HG02884 (cell line): ENCODE results near the gene DHX29.
A peak's percentile ranks its signal among the peaks of the same experiment; 100 is the strongest.

Experiments used
- ATAC-seq: cut with Tn5 transposase; IDR thresholded peaks from one replicate; pipeline ENCODE4 v1.9.1; 2021; ENCODE audit warnings: mild to moderate bottlenecking, moderate library complexity; ENCODE audit not compliant: unreplicated experiment

Gene DHX29

DNA sequence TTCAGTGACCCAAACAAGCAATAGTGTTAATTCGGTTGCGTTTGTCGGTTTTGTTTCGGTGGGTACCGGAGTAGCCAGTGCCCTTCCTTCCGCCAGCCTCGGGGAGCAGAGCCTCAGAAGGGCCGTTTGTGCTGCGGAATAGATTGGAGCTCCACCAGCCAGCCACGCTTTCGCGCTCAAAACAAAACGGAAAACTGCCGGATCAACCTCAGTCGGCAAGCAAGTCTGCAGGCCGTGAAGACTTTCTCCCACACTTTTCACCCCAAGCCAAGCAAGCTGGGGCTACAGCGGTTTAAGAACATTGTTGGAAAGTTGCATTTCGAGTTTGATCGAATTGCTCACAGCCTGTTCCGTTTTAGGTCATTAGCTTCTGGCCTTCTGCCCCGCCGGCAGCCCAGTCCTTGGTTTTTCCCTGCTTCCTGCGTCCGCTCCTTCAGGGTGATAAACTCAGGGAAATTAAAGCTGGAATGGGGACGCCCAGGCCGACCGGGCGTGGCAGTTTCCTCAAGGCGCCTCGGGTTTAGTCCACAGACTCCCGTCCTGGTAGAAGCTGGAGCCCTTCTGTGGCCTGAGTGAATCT lies 73.3 kb downstream of the DHX29 start:
- no peak for ATAC-seq

DNA sequence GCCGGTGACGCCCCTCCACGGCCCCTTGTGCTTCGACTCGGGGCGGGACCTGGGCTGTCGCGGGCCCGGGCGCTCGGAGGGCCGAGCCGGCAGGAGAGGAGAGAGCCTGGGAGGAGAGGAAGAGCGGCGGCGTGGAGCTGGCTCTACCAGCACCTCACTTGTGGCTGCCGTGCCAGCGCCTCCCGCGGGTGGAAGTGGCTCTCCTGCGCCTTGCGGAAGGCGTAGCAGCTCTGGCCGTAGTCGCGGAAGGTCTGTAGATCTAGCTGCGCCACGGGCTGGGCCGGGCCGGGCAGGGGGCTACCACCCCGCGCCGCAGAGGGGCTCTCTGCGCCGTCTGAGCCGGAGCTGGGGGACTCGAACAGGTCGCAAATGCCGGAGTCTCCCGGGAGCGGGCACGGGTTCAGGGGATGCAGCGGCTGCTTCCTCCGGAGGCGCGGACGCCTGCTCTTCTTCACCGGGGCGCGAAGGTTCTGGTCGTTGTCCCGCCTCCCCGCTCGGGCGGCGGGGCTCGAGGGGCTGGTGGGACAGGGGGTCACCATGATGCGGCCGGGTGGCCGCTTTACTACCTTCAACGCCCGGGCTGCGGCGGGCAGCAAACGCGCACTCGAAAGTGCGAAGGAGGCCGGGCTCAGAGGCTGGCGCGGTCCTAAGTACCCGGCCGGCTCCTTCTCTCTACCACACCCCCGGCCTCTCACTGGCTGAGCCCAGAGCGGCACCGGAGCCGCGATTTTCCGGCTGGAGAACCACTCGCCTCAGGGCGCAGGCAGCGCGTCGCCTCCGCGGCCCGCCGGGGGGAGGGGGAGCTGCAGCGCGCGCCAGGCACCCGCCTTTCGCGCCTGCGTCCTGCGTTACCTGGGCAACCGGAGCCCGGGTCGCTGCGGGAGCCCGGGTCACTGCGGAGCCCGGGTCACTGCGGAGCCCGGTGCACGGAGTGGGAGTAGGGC lies 74.2 kb downstream of the DHX29 start, which contains the start of gene CCNO:
Gene CCNO, minus strand, starts transcription at position 624 of the 944 bp plus-strand sequence. Its CDS starts 85 bp downstream, at position 539.
- peak; percentile 62 for ATAC-seq

DNA sequence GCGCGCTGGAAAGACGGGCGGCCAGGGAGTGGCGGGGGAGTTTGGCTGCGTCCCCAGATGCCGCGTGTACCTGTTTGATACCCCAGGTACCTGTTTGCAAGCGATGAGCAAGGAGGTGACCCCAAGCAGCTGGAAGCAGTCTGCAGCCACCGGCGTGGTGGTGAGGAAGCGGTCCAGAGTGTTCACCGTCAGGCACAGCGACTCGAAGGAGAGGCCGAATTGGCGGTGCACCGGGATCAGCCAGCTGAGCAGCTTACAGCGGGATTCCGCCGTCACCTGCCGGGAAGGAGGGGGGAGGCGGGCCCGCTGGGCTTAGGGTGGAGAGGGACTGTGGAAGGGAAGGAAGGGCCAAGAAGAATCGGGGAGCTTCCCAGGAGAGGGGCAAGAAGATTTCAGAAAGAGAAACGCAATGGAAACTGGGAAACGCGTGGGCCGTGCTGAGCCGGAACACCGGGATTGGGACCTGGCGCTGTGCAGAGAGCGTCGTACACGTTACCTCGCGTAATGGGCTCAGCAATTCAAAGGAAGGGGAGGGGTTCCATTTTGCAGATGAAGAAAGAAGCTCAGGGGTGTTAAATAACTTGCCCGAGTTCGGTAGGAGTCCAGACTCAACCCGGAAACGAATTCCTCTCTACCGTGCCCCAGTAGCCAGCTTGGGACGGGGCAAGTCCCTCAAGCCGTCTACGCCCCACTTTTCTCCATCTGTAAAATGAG lies 75.1 kb downstream of the DHX29 start:
- ATAC-seq = no peak

DNA sequence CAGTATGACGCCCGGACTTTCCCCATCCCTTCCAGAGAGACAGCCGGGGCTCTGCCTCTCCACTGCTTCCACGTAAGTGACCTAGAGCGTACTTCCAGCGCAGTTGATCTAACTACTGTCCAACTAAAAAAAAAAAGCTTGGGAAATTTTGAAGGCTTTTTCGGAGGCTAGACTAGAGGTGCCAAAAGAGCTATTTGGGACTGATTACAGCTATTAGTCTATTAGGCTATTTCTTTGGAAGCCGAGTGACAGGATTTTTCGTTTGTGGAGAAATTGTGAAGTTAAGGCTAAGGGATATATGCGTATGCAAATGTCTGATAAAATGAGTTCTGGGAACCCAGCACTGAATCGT lies 75.6 kb downstream of the DHX29 start:
- ATAC-seq = no peak

DNA sequence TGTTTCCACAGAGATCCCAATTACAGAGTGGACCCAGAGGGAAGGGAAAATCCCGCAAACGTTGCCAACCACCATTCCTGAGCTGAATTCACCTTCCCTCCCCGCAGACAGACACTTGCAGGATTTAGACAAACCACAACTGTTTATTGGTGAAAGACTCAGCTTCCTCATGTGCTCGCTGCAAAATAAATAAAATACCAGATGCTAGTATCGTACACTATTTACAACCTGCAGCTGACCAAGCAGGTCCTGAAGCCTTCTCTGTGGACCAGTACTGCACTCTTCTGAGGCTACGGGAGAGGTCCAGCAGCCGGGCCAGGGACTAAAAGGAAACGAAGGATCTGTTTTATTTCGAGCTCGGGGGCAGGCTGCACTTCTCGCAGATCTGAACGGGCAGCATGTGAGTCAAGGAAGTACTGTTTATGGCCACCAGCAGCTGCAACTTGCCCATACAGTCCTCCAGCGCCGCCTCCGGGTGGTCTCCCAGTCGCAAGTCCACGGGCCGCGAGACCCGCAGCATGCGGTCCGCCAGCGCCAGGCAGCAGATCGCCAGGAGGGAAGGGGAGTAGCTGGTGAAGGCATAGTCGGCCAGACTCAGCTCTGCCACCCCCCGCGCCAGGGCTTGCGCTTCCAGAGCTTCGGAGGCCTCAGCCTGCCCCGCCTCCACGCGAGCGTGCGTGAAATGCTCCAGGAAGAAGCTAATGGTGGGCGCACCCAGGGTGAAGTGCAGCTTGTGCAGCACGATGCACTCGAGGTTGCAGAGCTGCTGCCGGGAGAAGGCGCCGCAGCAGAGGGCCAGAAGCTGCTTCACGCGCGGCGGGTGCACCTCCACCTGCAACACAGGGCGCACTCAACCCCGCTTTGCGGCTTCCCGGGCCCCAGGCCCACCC lies 76.2 kb downstream of the DHX29 start:
- no peak for ATAC-seq

DNA sequence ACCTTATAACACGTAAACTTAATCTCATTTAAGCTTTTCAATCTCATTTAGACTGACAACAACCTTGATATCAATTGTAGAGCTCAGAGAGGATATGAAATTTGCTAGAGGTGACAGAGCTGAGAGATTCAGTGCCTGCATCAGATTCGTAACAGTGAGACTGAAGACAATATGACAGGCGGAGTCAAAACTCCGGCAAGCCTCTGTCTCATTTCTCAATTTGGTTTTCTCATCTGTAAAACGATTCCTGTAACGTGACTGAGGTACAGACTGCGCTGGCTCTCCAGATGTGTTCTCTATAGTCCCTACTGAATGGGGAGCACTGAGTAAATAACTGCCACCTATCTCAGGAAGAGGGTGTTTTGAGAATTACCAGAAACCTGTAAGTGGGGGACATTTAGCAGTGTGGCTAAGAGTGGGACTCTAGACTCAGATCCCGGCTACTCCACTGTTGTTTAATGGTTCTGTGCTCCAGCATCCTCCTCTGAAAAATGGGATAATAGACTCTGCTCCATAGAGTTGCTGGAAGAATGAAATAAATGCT lies 77.3 kb downstream of the DHX29 start:
- ATAC-seq = no peak

DNA sequence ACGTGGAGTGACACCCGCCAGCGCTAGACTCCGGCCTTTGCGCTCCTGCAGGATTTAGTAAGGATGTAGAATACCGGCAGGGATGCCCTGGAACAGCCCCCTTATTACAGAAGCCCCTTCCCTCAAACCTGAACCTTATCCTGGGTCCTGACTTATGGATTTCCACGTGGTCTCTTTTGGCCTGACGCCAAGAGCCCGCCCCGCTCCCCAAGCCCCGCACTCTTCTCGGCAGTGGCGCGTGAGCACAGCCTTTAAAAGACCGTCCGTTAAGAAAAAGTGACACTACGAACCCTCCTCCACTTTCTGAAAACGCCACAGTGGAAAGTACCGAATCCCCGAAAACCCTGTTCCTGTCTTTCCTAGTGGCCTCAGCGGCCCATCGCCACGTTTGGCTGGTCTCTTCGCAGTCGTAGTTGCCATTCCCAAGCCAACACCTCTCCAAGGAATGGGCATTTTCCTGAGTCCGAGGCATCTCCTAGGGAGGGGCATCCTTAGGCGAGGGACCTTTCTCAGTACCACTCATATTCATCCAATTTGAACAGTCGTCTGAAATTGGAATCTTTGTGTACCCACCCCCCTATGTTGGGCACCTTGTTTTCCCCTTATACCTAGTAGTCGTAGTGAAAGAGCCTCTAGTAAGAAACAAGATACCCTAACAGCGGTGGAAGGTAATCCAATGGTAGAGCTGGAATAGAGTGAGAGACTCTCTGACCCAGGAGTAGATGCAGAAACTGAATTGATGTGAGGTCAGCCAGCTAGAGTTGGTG lies 79.6 kb downstream of the DHX29 start:
- no peak for ATAC-seq

DNA sequence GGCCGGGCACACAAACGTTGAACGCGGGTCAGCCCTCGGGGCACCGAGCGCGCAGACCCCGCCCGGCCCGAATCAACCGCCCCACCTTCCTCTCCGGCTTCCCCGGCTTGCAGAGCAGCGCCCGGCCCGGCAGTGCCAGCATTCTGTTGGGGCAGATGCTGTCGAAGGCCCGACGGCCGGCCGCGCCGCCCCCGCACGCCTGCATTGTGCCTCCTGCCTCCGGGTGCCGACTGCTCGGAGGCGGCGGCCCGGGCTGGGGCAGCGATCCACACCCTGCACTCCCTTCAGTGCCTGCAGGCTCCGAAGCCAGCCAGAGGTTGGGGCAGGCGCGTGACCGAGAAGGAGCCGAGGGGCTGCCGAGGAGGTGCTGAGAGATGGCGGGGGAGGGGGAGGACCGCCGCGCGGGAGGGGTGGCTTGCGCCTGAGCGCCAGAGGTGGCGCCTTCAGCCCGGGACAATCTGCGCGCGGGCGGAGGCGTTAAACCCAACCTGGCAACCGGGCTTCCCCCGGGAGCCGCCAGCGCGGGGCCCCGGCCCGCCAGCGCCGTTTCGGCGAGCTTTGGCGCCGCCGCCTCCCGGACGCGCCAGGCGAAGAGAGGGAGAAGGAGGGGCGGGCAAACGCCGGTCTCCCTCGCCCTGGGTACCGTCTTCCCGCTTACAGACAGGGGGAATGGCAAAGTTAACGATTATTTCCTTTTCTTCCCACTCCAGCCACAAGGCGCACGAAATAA lies 80.4 kb downstream of the DHX29 start, which contains the start of gene MCIDAS:
Gene MCIDAS, minus strand, starts transcription at position 382 of the 730 bp plus-strand sequence. Its CDS starts 177 bp downstream, at position 205.
- peak; percentile 36 for ATAC-seq

DNA sequence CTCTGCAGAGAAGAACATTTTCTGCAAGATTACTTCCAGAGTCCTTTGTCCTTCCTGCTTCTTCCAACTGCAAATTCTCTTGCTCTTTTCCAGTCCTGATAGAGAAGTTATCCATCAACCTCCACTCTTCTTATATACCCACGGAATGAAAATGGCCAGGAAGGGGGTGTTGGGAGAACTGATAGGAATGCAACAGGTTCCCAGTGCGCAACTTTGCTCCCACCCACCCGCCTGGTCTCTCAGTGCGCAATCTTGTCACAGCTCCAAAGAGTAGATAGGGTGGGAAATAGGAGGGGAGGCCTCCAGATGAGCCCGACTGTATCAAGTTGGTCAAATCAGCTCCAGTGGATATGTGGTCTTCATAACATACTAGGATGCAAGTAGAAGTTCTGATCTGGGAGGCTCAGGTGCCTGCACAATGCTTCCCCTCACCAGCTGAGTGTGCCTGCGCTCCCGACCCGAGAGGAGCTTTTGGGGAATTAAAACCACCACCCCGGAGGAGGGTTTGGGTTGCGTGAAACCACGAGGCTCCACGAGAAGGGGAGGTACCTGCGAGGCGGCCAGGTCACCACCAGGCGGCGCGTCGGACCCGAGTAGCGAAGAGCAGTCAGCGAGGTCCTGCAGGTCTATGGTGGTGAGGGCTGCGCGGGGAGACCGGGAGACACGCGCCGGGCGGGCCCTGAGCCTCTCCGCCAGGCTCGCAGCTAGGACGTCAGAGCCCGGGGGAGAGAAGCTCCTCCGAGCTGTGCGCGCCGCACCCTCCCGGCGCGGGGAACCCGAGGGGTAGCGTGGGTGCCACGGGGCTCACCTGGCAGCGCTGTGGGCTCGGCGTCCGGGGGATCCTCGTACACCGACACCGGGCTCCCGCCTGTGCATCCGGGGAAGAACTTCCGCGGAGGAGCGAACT lies 81.2 kb downstream of the DHX29 start:
- ATAC-seq = peak; percentile 58

DNA sequence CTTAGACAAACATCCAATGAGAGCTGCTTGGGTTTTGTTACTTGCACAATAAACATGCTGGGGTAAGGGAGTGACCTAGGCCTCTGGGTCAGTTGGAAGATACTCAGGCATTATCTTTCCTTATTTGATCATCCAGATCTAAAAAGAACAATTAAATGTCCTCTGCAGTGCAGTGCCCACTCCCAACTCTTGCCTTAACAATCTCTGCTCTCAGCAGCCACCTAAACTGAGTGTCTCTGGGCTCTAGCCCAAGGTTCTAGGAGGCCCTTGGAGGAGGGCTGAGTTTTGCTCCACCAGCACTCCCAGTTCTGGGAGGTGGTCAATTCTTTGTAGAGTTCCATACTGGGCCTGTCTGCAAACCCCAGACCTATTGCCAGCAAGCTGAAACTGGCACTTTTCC lies 82.1 kb downstream of the DHX29 start:
- ATAC-seq = no peak

DNA sequence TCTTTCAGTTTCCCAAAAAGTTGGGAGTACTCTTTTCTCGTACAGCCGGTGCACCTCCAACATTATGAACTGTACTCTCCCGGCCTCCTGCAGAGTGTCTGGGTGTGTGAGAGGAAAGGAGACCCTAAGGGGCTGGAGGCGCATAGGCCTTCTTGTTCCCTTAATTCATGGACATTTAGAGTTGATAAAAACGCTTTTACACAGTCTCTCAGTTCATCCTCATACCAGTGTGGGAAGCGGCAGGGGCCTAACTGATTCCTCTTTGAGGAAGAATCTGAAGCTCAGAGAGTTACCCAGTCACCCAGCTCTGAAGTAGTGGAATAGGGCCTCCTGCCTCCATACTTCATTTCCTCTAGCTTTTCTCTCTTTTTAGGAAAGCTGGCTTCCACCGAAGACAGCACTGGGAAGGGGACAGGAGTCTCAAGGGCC lies 83.7 kb downstream of the DHX29 start:
- ATAC-seq = no peak

DNA sequence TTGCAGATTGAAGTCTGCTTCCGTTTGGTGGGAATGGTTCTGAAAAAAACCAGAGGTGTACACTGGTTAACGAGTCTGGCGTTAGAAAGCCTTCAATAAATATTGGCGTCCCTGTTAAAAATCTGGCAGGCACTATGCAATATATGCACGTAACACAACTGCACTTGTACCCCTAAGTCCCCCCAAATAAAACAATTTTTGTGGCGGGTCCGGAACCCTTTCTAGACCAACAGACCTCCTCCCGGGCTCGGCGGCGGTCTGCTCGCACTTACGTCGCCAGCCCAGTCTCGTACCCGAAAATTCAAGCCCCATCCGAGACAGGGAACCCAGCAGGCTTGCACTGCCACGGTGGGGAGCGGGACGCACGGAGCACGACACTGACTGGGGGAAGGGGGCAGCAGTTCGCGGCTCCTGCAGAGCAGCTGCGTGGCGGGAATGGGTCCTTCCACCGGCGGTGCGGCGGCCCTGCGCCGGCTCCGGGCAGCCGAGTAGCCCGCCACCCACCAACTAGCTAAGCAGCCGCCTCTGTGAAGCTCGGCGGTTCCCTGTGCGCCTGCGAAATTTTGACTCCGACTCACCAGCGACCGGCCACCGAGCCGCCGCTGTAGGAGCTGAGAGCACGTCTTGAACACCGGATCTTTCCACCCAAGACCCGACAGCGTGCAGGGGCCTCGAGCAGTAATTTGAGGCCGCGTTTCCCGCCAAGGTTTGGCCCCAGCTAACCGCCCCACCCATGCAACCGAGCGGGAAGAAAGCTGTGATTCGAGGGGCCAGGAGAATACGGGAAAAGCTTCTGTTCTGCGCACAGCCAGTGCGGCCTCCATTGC lies 84.3 kb downstream of the DHX29 start:
- no peak for ATAC-seq

DNA sequence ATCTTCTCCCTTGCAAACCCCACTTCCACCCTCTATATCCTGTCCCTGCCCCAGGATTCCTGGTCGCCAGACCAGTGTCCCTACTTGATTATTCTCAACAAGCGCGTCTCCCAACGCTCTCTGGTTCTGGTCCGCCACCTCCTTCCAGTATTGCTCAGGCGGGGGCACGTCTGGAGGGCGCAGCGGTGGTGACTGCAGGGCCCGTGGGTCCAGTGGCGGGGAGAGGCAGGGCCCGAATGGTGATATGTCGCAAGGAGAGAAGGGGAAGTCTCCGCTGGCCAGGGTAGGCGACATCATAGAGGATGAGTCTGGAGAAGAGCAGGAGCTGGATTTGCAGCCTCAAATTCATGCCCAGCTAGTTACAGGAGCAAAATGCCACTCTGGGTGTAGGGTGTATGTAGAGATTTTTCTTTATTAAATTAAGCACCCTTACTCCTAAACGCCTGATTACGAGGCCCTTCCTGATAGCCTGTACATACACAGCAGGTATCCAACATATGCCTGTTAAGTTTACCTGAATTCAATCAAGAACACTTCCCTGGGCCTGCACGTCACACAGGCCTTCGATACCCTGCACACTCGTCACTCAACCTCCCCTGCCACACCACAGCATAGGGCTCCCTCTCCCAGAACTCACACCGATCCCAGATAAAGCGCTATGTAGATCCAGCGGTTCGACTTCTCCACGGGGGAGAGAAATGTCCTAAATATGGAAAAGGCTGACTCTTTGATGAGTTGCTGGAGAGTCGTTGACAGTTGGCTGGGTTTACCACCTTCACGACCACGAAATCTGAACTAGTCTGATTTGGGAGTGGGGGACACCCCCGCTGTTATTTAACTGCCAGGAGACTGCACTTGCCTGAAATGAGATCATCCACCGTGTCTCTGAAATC lies 85.2 kb downstream of the DHX29 start:
- ATAC-seq = no peak

DNA sequence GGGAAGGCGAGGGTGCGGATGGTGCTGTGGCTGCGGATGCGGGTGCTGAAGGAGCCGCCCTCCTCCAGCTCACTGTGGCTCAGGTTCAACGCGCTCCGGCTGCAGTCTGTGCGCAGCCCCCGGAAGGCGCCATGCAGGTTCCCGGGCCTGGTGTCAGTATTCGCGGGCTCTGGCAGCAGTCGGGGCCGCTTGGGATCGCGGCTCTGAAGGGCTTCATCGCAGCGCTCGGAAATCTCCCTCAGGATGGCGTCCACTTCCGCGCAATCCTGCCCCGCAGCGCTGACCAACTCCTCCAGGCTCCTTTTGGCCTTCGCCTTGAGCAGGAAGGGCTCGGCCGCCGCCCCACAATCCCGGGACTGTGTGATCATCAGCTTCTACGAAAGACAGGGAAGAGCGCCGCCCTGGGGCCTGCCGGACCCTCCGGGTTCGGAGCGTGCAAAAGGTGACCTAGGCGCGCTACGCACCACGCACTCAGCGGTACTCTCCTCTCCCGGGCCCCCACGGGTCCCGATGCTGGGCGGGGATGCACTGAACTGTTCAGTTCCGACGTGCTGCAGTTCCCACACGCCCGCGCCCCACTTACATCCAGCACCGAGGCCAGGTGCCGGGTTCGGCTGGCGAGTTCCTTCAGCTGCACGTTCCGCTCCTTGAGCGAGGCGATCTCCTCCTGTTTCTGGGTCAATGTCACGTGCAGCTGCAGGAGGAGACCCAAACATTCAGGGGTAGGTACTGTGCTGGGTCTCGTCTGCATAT lies 86.9 kb downstream of the DHX29 start:
- ATAC-seq = no peak

DNA sequence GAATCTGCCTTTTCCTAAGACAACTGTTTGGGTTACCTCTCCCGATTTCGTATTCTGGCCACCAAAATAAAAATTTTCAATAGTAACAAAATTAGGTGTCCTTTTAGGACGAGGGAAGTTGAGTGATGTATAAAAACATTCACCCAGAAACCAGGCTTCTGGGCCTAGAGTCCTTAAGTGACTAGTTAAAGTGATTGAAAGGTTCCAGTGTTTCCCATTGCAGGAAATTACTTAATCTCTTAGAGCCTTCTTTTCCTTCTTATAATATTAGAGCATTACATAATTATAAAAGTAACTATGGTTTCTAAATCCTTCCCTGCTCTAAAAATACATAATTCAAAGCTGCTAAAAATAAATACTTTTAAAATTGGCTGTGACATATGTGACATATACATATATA lies 87.7 kb downstream of the DHX29 start:
- no peak for ATAC-seq
